ENCODE measurements around the gene MED12L.
A peak's percentile ranks its signal among the peaks of the same experiment; 100 is the strongest.

The MED12L gene

DNA sequence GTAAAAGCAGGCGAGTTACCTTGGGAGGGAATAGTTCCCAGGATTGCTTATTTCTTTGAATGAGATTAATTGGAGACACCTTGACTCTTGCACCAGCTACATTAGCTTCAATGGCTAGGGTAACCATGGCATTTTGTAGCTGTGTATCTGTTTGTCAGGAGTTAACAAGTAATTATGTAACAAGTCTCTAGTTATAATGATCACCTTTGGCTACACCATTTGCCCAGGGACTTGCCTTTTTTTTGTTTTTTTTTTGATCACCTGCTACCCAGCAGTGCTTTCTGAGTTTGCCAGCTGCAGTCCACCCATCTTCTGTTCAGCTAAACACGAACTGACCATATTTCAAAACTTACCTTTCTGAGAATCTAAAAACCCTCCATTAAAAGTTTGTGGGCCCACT lies 2.2 kb downstream of the MED12L start:
- no peak for DNase-seq

DNA sequence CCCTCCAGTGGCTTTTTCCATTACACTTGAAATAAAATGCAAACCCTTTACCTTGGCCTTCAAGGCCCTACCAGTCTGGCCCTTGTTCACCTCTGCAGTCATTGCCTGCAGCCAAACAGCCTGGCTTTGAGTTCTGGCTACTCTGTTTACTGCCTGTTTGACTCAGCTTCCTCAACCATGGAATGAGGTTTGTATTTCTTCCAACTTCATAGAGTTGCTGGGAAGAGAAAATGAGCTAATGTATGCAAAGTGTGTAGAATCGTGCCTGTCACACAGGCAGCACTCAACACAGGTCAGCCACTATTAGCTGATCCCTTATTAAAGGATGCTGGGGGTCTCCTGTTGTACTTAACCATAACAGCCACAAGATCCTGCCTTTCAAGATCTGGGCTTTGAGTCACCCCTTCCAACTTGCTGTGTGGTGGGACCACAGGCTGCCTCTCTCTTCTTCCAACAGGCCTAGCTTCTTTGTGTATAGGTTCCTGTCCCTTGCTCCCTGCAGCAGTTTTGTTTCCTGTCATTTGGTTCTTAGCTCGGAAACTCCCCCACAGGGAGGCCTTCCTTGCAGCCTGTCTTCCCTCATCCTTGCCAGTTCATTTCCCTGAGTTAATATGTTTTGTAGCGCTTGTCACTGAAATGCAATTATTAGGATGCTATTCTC lies 6.4 kb downstream of the MED12L start:
- DNase-seq, result no peak

DNA sequence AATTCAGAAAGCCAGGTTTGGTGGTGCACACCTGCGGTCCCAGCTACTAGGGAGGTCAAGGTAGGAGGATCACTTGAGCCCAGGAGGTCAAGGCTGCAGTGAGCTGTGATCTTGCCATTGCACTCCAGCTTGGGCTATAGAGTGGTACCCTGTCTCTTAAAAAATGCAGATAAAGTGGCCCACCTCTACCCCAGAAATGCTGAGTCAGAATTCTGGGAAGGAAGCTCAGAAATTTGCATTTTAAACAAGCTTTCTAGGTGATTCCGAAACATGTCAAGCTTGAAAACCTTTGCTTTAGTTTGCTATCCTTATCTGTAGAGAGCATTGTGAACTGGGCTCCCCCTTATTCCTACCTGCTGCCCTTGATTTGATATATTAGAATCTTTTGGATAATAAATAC lies 7.7 kb downstream of the MED12L start:
- no peak for DNase-seq

DNA sequence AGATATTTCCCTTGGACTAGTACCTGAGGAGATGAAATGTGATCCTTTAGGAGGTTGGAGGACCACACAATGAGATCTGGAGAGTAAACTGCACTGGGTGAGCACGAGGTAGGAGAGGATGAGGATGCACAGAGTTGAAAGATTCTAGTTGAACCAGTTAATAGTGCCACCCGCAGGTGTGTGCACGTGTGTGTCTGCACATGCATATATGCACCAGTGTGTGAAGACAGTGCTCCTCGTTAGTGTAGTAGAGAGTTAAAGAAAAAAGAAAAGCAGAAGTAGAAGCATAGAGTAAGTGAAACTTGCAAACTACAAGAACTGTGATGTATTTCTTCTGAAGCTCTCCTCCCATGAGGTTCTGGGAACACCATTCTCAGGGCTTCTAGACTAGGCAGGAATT lies 8.4 kb downstream of the MED12L start:
- DNase-seq, result no peak

DNA sequence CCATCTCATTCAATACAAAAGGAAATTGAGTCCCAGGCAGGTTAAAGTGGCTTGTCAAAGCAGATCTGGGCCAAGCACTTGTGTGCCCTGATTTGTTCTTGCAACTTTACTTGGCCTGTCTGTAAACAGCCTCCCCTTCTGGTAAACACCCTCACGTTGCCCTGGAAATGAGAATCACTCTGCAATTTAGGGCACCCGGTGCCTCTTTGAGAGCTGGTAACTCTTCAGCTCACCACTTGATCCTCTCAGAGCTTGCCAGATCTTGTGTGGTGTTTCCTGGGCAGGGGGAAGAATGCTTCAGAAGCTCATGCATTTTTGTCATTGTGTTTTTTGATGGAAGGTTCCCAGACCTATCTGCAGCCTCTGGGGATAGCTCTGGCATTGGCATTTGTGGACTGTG lies 11.3 kb downstream of the MED12L start:
- no peak for DNase-seq

DNA sequence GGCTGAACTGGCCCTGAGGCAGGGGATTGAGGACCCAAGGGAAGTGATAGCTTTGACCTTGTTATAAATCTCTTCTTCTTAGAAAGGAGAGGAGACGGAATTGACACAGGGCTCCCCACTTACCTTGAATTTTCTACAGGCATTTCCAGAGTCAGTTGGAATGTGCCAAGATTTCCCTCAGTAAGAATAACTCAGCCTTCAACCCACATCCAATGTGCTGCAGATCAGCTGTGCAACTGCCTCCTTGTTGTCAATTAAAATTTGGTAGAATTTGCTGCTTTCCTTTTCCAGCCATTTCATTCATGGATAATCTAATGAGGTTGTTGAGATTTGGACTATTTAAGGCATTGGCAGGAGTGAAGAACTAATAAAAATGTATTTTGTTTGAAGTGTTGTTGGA lies 14.6 kb downstream of the MED12L start:
- DNase-seq, result no peak

DNA sequence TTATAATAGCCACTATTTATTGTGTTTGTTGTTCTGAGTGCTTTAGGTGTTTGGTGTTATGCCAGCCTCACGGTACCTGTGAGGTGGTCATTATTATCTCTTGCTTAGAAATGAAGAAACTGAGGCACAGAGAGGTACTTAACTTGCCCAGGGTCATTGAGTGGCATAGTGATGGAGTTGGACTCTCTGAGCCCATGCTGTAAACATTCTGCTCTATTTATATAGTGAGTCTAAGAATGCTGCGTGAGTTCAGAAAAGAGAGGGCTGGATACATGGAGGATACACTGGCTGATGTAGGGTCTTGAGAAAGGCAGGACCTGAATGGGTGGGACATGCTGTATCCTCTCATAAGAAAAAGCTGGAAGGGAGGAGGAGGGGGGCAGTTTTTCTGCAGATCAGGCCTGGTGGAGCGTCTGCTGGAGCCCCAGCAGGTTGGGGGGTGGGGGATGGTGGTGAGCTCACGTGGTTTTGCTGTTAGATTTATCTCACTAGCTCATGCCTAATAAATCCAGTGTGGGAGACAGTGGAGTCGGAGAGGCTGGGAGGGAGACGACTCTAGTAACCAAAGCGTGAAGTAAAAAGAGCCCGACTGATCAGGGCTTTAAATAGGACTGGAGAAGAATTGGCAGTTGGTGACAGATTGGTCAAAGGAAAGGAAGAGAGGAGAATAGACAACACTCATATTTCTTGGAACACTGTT lies 16.0 kb downstream of the MED12L start:
- DNase-seq, result no peak

DNA sequence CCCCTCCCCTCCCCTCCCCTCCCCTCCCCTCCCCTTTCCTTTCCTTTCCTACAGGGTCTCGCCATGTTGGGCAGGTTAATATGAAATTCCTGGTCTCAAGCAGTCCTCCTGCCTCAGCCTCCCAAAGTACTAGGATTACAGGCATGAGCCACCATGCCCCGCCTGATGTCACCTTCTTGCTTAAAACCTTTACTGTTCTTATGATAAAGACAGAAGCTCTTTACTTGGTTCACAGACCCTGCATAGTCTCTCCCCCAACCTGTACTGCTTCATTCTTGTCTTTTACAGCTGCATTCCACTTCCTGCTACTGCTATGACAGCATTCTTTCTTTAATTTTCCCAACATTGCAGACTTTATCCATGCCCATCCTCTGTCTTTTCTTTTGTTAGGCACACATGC lies 20.8 kb downstream of the MED12L start:
- DNase-seq, result no peak

DNA sequence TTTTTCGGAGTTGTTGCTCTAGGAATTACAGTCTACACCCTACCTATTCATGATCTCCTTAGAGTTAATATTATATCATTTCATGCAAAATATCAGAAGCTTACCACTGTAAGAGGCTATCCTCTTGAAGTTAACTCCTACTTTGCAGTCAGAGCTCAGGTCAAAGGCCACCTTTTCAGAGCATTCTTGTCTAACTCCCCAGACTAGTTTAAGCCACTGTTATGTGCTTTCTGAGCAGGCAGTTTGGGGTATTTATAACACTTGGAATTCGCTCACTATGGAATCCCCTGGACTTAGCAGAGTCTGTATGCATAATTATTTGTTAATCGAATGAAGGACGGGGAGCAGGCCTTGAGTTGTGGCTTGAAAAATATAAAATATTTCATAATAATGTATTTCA lies 21.7 kb downstream of the MED12L start:
- no peak for DNase-seq

DNA sequence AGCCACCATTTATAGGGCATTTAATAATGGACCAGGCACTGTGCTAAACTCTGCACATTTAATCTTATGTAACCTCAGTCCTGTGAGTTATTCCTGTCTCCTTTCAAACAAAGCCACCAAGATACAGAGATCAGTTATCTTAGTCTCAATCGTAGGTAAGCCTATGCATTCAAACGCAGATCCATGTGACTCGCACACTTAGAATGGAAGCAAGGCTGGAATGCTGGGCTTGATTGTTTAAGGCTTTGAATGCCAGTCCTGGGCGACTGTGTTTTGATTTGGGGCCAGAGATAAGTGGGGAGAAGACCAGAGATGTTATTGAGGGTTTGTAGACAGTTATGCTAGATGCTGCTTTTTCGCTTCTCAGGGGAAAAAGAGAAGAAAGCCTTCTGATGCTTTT lies 22.2 kb downstream of the MED12L start:
- no peak for DNase-seq

DNA sequence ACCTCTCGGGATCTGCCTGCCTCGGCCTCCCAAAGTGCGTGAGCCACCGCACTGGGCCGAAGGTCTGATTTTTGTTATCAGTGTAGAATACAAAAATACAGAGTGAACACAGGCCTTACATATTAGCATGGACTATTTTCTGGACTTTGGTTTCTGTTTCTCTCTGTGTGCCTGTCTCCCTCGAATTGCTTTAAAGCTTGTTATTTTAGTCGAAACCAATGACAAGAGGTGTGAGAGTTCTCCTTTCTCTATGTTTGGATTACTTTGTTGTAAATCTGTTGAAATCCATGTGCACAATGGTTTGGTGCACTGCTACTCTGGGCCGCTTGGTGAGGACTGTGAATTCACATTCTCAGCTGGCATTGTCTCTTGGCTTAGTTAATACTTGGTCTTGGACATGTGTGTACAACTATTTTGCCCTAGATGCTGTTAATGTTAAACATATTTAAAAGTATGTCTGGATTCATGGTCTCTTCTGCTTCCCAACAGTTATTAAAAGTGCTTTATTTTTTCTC lies 23.9 kb downstream of the MED12L start:
- no peak for DNase-seq

DNA sequence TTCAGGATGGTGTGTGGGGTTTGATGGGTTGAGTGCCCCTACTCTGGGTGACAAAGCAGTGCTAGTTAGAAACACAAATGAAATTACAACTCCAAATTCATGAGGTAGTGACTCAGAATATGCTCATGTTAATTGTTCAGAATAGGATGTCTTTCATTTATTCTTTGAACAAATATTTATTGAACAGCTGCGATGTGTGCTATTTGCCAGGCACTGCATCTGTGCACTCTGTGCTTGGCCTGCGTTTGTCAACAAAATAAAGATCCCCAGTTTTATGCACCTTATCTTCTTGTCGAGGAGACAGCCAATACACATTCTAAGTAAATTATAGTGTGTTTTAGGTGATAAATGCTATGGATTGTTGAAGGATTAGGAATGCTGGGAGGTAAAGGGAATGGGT lies 27.3 kb downstream of the MED12L start:
- DNase-seq, result no peak

DNA sequence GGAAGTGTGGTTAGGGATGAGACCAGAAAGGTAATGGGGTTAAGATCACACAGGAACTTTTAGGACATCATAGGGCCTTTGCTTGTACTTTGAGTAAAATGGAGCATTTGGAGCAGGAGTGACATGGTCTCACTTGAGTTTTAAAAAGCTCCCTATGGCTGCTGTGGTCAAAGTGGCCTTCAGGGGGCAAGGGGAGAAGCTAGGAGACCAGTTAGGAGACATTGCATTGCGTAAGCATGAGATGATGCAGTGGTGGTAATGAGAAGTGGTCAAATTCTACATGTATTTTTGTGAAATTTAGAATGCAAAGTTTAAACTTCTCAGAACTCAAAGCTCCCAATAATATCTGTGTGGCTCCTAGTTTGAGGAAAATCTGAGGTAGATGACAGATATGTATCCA lies 27.9 kb downstream of the MED12L start:
- DNase-seq, result no peak

DNA sequence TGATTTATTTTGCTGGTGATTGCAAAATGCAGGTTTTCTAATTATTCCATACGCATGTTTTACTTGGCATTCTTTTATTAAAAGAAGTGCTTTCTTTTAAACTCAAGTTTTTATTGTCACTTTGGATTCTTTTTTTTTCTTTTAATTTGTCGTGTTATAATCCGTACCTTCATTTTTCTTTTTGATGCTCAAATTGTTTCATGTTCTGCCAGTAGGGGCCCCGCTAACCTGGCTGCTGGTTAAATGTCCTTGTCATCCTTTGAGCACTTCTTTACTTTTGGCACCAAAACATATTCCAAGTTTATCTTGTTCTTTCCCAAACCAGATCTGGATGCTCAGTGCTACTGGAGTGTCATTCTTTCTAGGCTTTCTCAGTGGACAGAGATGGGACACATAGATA lies 31.6 kb downstream of the MED12L start:
- no peak for DNase-seq

DNA sequence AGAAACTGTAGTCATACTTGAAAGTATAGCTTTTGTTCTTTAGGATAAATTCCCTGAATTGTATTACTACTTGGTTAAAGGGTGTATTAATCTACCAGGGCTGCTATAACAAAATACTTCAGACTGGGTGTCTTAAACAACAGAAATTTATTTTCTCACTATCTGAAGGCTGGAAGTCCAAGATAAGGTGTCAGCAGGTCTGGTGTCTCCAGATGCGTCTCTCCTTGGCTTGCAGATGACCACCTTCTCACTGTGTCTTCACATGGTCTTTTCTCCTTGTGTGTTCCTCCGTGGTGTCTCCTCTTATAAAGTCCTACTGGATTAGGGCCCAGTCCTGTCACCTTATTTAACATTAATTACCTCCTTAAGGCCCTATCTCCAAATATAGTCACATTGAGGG lies 33.7 kb downstream of the MED12L start:
- no peak for DNase-seq

DNA sequence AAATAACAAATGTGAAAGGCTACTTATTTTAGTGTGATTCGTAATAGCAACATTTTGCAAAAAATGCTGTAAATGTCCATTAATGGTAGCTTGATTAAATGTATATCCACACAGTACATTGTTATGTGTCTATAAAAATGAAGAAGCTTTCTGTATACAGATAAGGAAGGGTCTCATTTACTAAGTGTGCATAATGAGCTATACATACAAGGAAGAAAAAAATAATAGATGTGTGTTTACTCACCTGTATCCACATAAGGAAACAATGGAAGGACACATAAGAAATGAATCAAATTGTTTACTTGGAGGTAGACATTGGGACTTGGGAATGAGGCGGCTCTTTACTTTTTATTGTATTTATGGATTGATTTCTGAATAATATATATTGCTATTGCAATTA lies 34.9 kb downstream of the MED12L start:
- no peak for DNase-seq

DNA sequence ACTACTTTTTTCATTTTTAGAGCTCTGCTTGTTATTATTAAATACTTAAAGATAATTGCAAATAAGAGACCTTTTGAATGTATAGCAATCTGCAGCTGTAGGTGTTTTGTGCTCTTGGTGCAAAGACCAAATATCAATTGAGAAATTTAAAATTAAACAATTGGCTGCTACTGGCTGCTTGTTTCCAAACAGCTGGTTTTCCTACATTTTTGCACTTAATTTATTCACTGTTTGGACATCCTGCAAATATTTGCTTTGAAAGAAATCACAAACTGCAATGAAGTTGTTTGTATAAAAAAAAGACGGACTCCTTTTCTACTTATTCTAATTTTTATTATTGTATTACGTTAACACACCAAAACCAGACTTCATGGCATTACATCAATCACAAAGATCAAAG lies 35.6 kb downstream of the MED12L start:
- DNase-seq, result no peak

DNA sequence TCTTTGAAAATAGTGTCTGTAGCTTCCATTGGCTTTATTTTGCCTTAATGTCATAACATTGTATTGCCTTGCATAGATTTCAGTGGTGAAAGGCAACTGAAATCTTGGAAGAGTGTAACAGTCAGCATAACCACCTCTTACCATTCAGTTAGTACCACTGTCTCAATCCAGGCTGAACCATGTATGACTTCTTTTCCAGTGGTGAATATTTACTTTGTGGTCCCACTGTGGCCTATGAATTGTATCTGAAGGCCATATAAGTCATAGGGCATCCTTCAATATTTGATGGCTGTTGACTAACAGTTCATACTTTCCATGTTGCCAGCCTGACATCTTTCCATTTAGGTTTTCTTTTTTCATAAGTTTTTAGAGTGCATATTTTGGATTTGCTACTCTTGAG lies 38.4 kb downstream of the MED12L start:
- no peak for DNase-seq

DNA sequence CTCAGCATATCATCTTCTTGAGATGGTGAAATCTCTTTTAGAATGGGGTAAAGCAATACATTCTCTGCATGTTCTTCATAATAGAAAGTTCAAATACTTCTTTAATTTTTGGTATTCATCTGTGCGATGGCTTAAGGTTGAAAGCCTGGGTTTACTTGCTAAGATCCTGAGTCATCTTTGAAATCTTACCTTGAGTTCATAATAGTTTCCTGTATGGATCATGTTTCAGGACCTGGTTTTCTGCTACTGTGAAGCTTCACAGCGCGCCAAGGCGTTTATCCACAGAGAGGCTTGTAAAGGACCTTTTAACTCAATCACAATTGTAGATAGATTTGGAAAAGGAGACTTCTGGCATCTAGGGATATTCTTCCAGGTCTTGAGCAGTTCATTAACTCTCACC lies 39.0 kb downstream of the MED12L start:
- DNase-seq, result no peak

DNA sequence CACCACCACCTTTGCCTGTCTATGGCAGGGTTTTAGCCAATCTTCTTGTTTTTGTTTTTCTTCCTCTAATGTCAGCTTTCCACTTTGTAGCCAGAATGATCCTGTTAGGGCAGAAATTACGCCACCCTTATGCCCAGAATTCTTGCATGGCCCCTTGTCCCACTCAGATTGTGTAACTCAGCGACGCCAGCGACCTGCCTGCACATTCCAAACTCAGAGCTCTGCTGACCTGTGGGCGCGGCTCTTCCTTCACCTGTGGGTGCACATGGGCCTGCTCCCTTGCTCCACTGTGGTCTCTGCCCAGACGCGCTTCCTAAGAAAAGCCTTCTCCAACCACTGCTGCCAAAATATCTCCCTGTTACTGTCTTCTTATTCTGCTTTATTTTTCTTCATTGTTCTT lies 45.0 kb downstream of the MED12L start:
- DNase-seq, result no peak

DNA sequence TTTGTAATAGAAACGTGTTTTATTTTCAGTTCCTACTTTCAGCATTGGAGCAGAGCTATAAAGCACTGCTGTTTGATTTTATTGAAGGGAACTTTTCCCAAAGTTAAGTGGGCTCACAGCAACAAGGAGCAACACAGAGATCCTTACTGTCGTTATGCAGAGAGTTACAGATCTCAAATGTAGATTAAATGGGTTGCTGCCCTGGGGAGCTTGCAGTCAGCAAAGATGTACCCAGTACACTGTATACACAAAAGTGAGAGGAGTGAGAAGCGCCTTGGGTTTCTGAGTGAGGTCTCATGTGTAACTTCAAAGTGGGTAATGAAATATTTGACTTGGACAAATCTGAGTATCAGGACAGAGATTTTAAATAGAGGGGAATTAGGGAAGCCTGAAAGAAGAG lies 47.7 kb downstream of the MED12L start:
- DNase-seq, result no peak

DNA sequence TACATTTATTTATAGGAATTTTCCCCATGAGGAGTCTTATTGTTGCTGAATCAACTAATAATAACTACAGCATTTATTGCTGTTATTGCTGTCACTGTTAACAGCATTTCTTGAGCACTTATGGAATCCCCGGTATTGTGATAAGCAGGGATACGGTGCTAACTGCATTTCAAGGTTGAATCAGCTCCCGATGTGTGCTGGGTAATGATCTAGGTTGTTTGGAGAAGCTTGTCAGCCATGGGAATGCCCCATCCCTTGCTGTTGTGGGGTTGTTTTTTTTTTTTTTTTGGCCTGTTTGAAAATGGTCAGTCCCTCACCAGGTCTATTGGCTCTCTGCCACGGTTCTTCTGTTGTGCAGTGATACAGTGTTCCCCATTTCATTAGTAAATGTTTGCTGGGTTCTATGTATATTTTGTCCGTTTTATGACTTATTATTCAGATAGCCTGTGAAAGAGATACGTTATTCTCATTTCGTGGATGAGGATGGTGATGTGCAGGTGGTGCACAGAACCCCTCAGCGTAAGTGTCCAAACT lies 48.5 kb downstream of the MED12L start:
- DNase-seq, result no peak

DNA sequence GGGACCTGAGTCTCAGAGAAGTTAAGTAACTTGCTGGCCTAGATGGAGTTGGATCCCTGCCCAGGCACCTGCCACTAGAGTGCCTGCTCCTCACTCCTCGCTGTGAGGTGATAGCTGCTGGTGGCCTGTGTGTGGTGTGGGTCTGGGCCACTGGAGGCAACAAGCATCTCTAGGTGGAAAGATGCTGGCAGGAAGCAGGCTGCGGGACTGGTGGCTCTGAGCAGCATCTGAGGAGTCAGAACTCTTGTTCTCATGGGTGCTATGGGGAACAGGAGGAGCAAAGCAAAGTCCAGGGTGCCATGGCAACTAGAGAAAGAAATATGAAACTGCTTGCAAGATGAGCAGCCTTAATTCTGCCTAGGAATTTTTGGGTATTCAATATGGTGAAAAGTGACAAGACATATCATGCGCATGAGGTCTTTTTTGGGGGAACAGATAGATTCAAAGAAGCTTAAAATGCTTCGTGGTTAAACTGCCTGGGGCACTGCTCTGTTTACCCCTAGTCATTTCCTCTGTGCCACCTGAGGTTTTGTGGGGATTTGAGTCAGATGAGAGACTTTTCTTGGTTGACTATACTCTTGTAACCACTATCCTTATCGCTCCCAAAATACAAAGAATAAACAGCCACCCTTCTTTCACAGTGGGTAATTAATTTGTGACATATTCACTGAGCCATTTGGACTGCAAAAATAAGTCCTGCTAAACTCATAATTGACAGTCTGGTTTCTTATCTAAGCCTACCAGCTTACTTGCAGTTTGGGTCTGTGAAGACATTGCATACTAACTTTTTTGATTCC lies 50.3 kb downstream of the MED12L start:
- peak; percentile 12 for DNase-seq

DNA sequence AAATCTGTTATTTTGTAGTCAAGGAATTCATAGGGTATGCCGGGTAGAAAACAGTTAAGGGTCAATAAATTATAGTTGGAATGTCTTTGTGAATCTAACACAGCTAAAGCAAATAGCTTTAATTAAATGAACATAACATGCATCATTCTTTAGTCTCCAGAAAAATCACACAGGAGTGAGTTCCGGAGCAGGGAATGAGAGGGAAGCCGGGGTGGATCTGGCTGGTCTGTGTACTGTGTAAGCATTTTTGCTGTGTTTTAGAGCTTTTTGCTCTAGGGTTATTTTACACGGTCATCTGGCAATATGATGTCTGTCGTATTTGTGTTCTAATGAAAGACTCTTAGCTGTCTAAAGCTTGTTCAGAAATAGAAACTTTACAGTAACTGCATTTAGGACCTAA lies 57.5 kb downstream of the MED12L start:
- no peak for DNase-seq

Measured in activated CD4-positive, alpha-beta T cell treated with anti-CD3 and anti-CD28 coated beads, Interleukin-2, amount 50 U/mL, for 1 hour (primary cell).